Measurements from ENCODE around the gene MAPK4.

Gene MAPK4

DNA sequence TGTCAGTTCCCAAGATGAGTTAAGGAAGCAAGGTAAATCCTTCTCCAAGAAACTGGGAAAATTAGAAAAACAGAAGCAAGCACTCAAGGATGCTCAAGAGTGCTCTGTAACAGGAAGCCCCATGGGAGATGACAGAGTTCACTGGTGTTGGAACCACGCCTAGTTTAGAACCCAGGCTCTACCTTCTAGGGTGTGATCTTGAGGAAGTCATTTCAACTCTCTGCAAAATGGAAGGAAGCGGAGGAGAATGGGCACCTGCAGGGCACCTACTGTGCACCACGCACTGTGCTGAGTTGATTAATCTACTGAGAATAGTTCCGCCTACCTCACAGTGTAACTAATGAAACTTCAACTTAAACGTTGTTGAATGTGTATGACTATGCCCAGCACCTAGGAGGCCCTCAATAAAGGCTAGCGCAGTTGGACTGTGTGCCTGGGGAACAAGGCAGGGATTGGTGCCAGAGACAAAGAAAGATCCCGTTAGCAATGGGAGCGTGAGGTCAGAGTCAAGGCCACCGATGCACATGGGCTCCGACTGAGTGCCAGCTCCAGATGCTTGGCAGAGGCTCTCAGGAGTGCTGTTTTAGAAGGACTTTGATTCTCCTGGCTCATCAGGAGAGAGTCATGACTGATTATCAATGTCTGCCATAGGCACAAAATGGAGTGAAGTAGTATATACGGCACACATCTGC is 93.7 kb downstream of the MAPK4 start:
- no peak for DNase-seq (ENCODE audit: low spot score)
- FAIRE-seq, result no peak

DNA sequence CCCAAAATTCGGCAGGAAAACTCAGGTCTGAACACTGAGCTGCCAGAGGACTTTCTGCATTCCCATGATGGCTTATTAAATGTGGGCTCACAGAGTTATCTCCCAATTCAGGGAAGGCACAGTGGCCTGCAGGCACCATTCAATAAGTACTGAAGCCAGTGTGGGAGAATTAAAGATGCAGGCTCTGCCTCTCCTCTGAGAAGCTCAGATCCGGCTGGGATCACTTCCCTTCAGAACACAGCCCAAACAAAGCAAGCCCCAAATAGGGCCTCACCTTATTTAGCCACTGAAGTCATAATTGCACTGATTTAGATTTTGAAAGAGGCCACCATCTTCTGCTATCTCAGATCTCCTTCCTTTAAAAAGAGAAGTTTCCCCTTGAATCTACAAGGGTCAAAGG is 94.3 kb downstream of the MAPK4 start:
- no peak for DNase-seq (ENCODE audit: low spot score)
- FAIRE-seq, result no peak

- no peak for FAIRE-seq
- DNase-seq (ENCODE audit: low spot score), result no peak
Measured at GRCh38 chr18:50654658-50655550, 95.0 kb downstream of the MAPK4 start.

DNA sequence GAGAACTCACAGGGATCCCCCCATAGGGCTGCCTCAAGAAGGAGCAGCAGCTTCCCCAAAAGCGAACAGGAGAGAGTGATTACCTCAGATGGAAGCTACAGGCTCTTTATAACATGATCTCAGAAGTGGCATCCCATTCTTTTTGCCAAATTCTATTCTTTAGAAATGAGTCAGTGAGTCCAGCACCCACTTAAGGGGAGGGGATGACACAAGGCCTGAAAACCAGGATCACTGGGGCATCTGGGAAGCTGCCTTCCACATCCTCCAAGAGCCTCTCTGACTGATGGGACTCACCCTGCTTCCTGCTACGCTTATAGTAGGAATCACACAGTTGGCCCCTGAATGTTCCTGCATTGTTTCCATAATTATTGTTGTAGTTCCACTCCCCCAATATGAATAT is 96.5 kb downstream of the MAPK4 start:
- FAIRE-seq (no peak), DNase-seq (ENCODE audit: low spot score) (no peak)

- no peak for FAIRE-seq
- DNase-seq (ENCODE audit: low spot score), result no peak
Measured at GRCh38 chr18:50656841-50657470, 97.1 kb downstream of the MAPK4 start.

DNA sequence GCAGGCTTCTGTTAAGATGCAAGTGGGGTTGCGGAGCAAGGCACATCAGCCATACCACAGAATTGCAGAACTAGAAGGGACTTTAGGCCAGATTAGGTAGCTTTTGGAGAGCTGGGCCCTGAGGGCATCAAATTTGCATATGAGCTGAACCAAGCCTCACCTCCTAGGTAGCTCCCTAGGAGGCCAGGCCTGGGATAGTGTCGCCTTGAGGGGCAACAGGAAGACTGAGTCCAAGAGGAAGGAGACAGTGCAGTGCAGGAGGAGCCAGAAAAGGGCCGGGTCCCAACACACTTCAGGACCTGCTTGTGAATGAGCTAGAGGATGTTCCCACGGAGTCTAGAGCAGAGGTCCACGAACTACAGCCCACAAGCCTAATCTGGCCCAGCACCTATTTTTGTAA is 98.7 kb downstream of the MAPK4 start:
- DNase-seq (ENCODE audit: low spot score) (no peak), FAIRE-seq (no peak)

GRCh38 chr18:50659091-50660003 is 99.5 kb downstream of the MAPK4 start:
- DNase-seq (ENCODE audit: low spot score), result peak; percentile 53

GRCh38 chr18:50661013-50661412 is 101.1 kb downstream of the MAPK4 start:
- no peak for DNase-seq (ENCODE audit: low spot score)
- no peak for FAIRE-seq

More at GRCh38 chr18:50659091-50660003, 99.5 kb downstream of the MAPK4 start:
- peak; percentile 10 for FAIRE-seq

- FAIRE-seq (no peak), DNase-seq (ENCODE audit: low spot score) (peak; percentile 14)
Measured at GRCh38 chr18:50662177-50662576, 102.3 kb downstream of the MAPK4 start.

DNA sequence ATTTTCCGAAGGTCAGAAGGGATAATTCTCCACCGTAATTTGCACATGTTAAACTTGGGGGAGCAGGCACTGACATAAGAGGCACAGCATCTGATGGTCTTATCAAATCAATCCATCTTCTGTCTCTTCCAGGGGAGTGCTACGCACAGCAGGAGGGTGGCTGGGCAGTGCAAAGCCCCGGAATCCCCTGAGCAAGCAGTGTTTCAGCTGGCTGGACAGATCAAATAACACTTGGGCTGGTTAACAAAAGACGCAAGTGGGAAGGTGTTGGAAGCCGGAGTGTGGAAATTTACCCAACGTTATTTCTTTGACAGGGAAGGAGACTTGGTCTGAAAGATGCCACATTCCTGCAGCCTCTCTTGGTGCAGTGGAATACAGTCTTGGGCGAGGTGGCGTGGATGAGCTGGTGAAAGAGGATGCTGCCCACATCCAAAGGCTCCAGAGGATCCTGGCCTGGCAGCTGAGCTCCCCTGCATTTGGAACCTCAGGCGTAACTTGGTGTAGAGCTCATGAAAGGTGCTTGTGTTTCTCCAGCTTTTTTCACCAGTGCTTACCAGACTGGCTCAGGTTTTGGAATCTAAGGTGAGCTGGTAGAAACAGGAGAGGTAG is 103.0 kb downstream of the MAPK4 start:
- no peak for FAIRE-seq
- DNase-seq (ENCODE audit: low spot score), result no peak

DNA sequence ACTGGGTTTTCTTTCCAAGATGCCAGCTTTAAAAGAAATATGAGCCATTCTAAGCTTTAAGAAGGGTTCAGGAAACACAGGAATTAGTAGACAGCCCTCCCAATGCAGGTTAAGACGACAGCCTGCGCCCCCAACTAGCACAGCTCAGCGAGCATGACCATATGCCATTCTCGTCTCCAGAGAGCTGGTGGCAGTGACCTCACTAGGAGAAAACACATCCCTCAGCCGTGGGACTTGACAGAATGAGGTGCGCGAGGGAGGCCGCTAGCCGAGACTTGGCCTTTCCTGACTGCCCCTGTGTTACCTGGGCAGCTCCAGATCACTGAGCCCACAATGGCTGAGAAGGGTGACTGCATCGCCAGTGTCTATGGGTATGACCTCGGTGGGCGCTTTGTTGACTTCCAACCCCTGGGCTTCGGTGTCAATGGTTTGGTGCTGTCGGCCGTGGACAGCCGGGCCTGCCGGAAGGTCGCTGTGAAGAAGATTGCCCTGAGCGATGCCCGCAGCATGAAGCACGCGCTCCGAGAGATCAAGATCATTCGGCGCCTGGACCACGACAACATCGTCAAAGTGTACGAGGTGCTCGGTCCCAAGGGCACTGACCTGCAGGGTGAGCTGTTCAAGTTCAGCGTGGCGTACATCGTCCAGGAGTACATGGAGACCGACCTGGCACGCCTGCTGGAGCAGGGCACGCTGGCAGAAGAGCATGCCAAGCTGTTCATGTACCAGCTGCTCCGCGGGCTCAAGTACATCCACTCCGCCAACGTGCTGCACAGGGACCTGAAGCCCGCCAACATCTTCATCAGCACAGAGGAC is 103.9 kb downstream of the MAPK4 start:
- DNase-seq (ENCODE audit: low spot score) (no peak), FAIRE-seq (no peak)

- FAIRE-seq (no peak), DNase-seq (ENCODE audit: low spot score) (no peak)
Measured at GRCh38 chr18:50665015-50665414, 105.1 kb downstream of the MAPK4 start.

DNA sequence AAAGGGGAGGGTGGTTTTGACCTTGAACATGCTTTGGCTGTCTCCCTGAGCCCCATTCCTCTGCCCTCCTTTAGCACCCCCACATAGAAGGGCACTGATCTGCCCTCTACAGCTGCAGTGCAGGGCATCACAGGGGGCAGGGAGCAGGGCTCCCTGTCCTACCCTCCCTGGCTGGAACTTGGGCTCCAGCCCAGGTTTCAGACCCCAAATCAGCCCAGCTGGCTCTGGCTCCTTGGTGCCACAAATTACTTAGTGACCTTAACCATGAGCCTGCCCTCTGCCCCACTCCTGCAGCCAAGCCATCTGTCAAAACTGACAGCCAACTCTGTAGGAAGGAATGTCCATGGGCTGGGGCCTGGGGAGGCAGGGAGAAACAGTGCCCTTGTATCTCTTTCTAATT is 105.6 kb downstream of the MAPK4 start:
- FAIRE-seq, result no peak
- no peak for DNase-seq (ENCODE audit: low spot score)

DNA sequence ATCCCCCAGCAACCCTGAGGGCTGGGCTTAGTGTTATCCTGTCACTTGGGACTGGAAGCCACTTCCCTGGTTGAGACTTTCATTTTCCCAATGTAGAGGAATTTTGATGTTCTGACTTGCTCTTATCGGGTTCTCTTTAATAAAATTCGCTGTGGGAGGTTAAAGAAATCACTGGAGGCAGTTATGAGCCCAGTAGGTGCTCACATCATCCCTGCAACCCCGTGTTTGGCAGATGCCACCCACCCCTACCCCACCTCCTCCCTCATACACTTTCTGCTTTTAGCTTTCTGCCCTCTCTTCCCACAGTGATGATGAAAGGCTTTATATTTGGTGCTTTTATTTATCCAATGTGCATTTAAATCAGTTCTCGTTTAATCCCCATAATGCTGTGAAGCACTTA is 106.6 kb downstream of the MAPK4 start:
- DNase-seq (ENCODE audit: low spot score), result no peak
- FAIRE-seq, result no peak

- FAIRE-seq, result no peak
- no peak for DNase-seq (ENCODE audit: low spot score)
Measured at GRCh38 chr18:50671376-50671775, 111.5 kb downstream of the MAPK4 start.

- FAIRE-seq, result no peak
- no peak for DNase-seq (ENCODE audit: low spot score)
Measured at GRCh38 chr18:50674307-50674980, 114.6 kb downstream of the MAPK4 start.

DNA sequence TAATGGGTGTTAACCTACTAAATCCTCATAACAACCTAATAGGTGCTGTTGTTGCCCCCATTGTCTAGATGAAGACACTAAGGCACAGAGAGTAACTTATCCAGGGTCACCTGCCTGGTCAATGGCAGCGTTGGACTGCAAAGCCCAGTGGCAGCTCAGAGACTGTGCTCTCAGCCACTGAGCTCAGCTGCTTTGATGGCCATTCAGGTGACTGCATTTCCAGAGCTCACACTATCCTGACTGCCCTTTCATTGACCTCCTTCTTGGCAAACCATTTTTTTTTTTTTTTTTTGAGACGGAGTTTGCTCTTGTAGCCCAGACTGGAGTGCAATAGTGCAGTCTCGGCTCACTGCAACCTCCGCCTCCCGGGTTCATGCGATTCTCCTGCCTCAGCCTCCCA is 115.2 kb downstream of the MAPK4 start:
- no peak for FAIRE-seq

DNA sequence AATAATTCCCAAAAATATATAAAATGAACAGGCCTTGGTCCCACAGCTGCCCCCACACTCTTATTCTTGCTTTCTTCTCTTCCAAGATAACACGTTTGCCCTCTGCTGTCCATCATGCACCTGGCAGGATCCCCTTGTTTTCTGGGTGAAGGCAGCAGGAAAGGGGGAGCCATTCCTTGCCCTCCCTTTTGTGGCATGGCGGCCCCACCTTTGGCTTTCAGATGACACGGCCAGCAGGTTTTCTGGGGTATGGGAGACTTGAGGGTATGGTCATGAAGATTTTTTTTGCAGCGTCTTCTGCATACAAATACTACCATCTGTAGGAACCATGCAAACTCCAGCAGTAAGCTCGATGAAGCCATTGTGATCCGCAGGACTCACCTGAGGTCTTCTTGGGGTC is 118.8 kb downstream of the MAPK4 start:
- FAIRE-seq (no peak), DNase-seq (ENCODE audit: low spot score) (no peak)

More for the DNA sequence above, 115.2 kb downstream of the MAPK4 start:
- DNase-seq (ENCODE audit: low spot score), result no peak

DNA sequence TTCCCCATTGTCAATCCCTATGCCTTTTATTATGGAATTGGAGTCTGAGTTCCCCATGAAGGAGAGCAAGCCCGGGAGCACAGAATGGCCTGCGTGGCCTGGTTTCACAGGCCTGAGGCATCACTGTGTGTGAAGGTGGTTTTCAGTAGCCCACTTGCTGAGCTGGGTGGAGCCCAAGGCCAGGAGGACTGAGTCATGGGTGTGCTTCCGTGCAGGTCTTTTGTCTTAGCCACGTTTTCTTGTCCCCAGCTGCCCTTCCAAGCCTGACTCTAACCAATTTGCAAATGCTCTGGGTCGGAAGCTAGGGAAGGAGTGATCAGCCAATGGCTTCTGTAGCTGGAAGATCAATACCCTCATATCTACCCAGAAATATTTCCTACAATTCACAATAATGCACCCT is 119.2 kb downstream of the MAPK4 start:
- DNase-seq (ENCODE audit: low spot score), result no peak
- FAIRE-seq, result no peak
